Hindlimb muscle (tissue), 1 donor: ENCODE data around the gene PLEKHN1. TPM values are rescaled to one million over a fixed set of nuclear protein-coding genes. Genes with fewer than 3 reads are reported as not detected.
"Not testable (repeated sequence)": the region's sequence is repeated elsewhere in the genome, so short reads cannot be mapped to it uniquely, and the experiment has no call there.

Experiments
- DNase-seq: peaks from one replicate; pipeline ENCODE4 v3.0.0-alpha.2; 2013
- polyA plus RNA-seq: library from polyadenylated mRNA; unstranded; fragments of 120-200 nt; gene quantifications from one replicate; pipeline ENCODE4 v1.2.1, GENCODE V29; 2013; ENCODE audit not compliant: insufficient read length

PLEKHN1 gene
- polyA plus RNA-seq, 1 donor, result 0.13 TPM

DNA sequence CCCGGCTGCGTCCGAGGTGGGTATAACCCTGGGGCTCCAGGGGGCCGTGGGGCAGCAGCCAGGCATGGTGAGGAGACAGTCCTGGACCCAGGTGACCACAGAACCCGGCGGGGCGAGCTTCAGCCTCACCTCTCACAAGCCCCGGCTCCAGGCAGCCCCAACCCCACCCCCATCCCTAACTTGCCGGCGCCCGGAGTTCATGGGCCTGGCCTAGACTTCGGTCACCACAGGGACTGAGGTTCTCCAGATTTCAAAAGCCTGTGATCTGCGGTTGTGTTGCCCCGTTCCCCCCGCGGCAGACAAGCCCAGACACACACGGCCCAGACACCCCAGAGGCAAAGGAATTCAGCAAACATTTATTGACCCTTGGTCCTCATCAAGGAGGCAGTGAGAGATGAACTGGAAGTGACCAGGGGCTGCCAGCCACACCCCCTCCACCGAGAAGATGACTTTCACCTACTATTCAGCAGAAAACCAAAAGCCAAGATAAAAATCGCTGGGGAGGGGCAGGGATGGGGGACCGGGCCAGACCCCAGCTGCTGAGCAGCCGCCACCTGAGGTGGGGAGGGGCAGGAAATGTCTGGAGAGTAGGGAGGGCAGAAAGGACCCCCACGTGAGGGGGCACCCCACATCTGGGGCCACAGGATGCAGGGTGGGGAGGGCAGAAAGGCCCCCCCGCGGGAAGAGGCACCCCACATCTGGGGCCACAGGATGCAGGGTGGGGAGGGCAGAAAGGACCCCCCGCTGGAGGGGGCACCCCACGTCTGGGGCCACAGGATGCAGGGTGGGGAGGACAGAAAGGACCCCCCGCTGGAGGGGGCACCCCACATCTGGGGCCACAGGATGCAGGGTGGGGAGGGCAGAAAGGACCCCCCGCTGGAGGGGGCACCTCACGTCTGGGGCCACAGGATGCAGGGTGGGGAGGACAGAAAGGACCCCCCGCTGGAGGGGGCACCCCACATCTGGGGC lies 29.7 kb downstream of the PLEKHN1 start:
- no peak for DNase-seq

DNA sequence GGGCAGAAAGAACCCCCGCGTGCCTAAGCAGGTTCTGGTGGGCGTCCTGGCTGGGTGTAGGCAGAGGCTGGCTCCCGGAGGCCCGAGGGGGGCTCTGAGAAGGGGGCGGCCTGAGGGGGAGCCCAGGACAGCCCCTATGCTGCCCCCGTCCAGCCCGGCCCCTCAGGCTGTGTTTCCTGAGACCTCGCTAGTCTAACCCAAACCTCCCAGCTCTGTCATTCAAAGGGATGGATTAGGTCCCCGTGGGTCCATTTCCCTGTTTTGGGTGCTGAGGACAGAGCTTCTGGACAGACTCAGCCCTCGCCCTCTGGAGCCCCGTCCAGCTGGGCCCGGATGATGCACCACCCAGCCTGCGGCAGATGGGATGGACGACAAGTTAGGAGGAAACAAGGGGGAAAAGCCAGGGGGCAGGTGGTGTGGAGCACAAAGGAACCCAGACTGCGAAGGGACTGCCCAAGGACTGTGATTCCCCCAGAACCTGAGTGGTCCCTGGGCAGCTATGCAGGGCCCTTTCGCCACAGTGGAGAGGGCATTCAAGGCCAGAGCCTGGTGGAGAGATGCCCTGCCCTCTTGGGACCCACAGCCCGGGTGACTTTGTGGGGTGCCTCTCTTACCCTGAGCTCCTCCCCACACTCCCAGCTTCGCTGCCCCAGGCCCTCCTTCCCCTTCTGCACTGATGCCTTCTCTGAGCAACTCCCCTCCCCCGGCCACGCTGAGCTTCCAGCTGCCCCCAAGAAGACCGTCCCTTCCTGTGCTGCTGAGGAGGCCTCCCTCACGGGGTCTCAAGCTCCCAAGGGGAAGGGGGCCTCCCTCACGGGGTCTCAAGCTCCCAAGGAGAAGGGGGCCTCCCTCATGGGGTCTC lies 30.8 kb downstream of the PLEKHN1 start:
- no peak for DNase-seq

DNA sequence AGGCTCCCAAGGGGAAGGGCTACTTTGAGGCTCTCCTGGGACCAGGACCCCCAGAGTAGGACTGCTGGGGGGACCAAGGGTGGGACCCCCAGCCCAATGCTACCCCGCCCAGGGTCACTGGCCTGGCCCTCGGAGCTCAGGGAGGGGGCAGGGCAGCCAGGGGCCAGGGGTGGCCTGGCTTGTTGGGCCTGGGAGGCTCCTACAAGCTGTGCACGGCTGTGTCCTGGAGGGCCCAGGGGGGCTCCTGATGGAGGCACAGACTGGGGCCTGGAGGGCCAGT lies 31.4 kb downstream of the PLEKHN1 start:
- DNase-seq, result no peak

DNA sequence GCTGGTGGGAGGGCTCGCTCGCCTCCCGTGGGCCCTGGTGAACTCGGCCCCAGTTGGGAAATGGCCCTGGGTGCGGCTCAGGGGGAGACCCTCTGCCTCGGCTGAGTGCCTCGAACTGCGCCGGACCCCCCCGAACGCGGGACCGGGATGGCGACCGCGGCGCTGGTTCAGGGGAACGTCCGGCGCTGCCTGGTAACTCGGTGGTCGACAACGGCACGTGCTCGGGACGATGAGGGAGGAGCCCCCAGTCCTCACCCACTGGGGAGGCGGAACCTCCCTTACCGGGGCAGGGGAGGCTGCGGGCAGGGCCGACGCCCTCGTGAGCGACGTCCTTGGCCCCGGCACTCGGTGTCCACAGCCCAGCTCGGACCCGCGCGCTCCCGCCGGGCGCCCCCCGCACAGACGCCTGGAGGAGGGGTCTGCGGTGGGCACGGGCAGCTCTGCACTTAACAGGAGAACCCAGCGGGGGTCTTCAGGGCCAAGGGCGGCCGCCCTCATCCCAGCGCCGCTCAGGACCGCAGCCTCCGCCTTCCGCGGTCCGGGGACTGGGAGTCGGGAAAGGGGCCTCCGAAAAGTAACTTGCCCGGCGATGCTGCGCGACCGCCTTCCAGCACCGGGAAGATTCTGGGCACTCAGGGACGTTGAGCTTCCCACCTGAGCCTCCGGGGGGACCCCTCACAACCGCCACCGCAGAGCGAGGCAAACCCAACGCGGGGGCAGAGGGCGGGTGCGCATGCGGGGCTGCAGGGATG lies 31.9 kb downstream of the PLEKHN1 start:
- DNase-seq, result no peak

DNA sequence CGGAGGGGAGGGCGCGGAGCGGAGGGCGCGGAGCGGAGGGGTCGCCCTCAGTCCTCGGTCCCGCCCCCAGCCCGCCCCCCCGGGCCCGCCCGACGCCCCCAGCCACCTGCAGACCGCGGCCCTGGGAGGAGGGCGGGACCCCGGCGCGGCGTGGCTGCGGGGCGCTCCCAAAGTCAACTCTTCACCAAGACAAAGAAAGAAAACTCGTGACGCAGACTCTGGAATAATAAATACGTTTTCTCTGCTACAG lies 32.4 kb downstream of the PLEKHN1 start:
- no peak for DNase-seq

DNA sequence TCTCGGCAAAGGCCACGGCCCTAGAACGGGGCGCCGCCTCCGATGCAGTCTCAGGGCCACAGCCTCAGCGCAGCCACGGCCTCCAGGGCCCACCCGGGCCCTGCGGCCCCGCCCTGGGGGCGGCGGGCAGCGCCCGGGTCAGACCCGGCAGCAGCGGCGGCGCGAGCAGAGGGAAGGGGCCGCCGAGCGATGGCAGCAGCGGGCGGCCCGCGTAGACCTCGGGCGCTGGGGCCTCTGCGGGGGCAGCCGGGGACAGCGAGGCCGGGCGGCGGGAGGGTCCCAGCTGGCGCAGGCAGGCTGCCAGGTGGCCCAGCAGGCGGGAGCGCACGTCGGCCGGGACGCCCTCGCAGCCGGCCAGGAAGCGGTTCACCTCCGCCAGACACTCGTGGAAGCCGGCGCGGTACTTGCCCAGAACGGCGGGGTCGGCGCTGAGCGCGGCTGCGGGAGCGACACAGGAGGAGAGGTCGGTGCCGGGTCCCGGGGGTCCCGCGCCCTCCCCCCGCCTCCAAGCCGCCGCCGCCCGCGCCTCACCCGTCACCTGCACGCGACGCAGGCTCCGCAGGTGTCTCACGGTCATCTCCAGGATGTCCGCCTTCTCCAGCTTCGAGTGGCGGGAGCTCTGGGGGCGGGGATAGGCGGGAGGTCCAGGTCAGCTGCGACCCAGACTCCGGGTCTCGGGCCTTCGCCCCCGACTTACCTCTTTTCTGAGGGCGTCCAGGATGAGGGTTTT lies 32.9 kb downstream of the PLEKHN1 start:
- DNase-seq, result no peak

DNA sequence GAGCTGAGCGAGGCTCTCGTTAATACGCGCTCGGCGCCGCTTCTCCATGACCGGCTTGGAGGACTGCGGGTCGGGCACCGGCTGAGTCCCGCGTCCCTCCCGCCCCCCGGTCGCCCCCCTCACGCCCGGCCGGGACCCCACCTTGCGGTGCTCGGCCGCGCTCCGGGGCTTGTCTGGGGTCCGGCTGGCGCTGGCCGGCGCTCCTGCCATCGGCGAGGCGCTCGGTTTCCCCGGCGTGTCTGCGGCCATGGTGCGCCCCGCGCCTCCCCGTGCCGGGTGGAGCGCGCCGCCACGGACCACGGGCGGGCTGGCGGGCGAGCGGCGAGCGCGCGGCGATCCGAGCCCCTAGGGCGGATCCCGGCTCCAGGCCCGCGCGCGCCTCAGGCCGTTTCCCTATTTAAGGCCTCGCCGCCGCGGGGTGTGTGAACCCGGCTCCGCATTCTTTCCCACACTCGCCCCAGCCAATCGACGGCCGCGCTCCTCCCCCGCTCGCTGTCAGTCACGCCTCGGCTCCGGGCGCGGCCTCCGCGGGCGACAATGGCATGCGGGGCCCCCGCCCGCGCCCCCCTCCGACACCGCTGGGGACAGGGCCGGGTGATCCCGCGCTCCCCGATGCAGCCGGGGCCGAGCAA lies 33.6 kb downstream of the PLEKHN1 start, which contains the start of gene HES4:
HES4 (minus strand) TSS at position 373 of the 632 bp plus-strand sequence; CDS start at position 249, 124 bp downstream.
- DNase-seq, result peak; percentile 91

DNA sequence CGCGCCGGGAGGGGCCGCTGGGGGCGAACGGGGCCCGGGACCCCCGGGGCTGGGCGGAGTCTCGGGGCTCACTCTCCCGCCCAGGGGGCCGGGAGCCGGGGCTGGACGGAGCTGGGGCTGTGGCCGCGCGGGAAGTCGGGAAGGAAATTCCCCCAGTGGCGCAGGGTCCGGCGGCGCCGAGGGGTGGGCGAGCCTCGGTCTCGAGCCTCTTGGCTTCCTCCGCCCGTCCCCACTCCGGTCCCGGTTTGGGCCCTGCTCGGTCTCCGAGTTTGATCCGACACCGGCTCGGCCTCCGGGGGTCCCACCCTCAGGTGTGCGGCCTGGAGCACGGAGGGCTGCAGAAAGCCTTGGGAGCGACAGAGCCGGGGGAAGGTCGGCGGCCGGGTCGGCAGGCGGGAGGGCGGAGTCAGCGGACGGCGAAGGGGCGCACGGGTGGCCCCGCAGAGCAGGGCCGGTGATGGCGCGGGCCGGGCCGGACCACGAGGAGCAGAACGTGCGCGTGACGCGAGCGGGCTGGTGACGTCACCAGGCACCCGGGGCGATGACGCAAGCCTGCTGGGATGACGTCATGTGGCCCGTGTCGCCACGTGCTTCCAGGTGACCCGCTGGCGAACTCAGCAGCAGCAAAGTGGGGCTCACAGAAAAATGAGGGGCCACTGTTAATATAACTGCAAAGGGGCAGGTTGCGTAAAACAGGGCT lies 34.2 kb downstream of the PLEKHN1 start:
- peak; percentile 87 for DNase-seq

DNA sequence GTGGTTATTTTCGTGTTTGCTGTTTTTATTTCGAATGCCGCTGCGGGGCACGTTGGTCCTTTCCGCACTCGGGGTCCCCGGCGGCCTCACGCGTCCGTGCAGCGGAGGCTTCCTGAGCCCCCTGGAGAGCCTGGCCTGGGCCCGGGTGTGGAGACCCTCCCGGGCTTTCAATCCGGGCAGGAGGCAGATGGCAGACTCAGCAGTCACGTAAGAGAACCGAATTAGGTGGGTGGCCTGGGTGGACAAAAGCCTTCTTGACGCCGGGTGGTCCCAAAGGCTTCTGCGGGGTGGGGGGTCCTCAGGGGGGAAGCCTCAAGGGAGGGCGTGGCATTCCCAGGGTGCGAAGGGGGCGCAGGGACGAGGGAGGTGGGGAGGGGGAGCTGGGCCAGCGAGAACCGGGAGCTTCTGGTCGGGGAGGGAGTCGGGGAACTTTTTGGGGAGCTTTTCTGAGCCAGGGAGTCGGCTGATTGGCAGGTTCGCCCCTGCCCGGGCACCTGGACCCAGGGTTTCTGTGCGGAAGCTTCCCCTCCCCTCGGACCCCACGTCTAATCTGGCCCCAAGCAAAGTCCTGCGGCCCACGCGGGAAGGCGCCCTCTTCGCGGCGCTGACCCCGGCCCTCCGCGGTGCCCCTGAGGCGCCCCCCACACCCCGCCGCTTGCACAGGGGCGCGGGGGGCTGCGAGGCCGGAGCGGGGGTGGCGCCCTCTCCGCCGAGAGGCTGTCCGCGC lies 34.9 kb downstream of the PLEKHN1 start:
- DNase-seq, result no peak

DNA sequence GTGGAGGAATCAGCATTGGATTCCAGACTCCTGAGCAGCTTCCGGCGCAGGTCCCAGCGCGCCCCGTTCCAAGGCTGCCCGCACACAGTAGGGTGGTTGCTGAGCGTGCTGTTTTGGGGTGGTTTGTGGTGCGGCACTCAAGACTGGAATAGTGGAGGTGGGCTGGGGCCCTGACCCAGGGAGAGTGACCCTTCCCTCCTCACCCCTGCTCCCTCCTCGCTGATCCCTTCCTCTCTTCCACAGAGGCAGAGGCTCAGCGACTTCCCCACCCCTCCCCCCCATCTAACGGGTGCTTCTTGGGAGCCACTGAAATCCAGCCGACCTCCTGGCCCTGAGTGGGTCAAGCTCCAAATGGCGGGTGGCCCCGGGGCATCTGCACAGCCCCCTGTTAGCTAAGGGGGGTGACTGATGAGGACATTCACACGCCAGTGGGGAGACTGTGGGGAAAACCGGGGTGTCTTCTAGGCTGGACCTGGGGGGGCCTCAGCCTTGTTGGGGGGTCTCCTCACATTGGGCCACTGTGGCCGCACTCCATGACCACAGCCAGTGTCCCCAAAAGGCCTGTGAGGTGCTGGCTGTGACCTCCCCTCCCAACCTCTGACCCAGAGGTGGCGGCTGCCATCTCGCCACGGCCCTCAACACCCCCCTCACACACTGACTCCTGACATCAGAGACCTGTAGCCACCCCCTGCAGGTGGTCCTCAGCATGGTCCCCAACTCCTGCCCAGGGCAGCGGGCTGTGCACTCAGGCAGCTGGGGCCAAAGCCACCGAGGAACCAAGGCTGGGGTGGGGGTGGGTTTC lies 37.5 kb downstream of the PLEKHN1 start:
- DNase-seq, result no peak

DNA sequence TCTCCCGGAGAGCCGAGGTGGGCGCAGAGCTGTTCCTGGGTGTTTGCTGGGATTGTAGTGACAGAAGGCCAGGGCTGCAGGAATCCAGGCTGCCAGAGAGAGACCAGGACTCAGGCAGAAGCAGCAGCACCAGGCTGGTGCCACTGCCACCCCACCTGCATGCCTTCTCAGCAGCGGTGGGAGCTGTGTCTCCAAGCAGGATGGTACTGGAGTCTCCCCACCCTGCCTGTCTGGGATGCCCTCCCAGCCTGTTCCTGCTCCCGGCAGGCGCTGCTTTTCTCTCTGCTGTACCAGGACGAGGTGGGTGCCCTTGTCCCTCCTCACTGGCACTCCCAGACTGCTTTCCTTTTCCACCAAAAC lies 38.1 kb downstream of the PLEKHN1 start:
- DNase-seq, result no peak

DNA sequence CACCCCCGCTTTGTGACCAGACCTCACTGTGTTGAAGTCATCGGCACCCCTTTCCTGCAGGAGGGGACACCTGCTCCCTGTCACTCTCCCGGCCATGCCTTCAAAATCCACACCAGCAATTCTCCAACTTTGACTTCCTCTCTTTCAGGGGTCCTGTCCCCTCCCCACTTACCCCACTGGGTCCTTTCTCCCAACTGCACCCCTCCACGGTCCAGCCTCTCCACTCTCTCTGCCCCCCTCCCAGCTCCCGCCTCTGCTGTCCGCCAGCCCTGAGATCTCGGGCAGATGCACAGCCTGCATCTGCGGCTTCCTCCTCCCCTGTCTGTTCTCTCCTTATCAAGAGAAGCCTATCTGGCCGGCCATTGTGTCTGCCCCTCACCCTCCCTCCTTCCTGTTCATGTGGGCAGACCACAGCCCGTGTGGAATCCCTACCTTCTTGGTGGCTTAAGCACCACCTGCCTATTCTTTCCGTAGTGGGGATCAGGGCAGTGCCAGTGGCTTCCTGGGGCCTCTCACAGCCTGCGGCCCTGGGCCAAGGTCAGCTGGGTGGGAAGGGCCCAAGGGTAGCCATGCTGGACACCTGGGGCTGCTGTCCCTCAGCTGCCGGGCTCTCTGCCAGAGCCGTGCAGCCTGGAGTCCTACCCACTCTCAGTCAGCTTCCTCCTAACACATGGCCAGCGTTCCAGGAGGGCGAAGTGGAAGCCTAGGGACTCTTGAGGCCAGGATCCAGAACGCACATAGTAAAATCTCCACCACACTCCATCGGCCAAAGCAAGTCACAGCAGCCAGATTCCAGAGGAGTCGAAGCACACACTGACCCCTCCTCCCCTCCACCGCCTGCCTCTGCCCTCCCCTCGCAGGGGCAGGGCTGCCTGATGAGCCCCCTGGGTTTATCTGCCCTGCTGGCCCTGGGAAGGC lies 38.8 kb downstream of the PLEKHN1 start:
- DNase-seq, result no peak

DNA sequence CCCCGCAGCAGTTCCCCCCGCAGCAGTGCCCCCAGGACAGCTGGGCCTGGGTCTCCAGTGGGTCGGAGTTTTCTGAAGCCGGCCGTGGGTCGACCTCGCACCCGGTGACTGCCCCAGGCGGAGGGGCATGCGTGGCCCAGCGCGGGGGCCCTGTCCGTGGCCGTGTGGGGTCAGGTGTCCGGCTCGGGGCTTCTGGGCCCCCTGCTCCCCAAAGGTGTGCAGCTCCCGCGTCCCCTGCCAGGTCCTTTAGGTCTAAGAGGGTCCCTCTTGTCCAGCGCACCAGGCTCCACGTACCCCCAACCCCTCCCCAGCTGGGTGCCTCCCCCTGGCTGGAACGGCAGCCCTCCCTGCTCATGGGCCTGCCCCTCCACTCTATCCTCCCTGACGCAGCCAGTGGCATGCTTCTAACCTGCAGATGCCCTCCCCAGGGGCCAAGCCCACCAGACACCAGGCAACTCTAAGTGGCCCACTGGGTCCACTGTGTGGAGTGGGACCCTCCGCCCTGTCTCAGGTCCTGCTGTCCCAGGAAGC lies 39.6 kb downstream of the PLEKHN1 start:
- DNase-seq, result no peak

DNA sequence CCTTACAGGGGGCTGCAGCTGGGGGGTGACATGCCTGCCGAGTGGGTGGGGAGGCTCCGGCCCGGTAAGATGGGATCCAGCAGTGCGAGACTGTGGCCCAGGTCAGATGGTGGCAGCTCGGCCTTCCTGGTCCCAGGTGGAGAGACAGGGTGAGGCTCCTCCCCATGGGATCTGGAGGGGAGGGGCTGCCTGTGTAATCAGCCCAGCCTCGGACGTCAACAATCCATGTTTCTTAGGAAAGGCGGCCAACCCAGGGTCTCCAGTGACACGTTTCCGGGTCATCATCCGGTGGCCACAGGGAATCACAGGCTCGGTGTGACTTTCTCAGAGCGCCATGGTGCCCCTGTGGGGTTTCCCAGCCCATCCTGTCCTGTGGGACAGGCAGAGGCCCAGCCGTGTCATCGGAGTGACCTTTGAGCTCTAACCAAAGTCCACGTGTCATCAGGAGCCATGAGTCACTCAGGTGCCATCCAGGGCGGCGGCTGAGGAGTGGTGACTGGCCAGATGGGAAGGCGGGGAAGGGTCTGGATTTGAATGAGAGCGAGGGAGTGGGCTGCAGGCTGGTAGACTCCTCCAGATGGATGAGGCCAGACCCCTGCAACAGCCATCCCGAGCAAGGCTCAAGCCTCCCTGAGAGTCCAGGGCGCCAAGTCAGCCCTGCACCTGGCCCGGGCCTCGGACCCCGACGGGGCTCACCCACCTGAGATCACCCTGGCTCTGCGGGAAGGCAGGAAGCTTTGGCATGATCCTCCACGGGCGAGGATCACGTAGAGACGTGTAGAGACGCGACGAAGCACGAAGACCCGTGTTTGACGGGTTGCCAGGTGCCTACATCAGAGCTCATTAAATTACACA lies 40.2 kb downstream of the PLEKHN1 start:
- no peak for DNase-seq

DNA sequence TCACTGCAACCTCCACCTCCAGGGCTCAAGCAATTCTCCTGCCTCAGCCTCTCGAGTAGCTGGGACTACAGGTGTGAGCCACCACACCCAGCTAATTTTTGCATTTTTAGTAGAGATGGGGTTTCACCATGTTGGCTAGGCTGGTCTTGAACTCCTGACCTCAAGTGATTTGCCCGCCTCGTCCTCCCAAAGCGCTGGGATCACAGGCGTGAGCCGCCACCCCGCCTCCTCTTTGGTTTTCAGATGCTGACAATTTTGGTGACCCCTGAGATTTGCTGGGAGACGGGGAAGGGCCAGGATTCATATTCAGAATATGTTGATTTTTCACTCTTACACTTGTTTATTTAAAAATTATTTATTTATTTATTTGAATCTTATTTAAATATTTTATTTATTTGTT lies 43.8 kb downstream of the PLEKHN1 start:
- DNase-seq, result not testable (repeated sequence)

DNA sequence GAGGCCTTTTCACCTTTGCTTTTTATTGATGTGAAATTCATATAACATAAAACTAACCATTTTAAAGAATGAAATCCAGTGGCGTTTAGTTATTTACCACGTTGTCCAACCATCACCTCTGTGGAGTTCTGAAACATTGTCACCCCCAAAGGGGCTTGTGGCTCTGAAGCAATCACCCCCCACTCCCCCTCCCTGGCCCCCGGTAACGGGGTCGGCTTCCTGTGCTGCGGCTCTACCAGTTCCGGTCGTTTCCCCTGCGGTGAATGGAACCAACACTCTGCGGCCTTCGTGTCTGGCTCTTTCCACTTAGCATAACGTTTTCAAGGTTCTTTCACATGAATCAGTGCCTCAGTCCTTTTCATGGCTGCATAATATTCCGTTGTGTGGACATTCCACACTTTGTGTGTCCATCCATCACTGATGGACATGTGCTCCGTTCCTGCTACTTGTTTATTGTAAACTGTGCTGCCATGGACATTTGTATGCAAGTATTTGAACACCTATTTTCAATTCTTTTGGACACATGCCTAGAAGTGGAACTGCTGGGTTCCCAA lies 45.2 kb downstream of the PLEKHN1 start:
- no peak for DNase-seq

DNA sequence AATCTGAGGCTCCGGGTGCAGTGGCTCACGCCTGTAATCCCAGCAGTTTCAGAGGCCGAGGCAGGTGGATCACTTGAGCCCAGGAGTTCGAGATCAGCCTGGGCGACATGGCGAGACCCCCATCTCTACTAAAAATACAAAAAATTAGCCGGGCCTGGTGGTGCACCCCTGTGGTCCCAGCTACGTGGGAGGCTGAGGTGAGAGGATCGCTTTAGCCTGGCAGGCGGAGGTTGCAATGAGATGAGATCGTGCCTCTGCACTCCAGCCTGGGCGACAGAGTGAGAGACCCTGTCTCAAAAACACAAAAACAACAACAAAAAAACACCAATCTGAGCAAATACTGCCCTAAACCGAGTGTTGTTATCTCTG lies 46.4 kb downstream of the PLEKHN1 start:
- DNase-seq, result not testable (repeated sequence)
